HCT116 (cell line): ENCODE measurements around the gene SLC40A1.

ENCODE experiments used
- ATF3 ChIP-seq: IDR thresholded peaks from 2 replicates; pipeline ENCODE4 v1.6.1; 2012
- FOSL1 ChIP-seq: IDR thresholded peaks from 2 replicates; pipeline ENCODE4 v1.6.1; 2012; ENCODE audit warnings: low read depth
- POLR2A ChIP-seq: IDR thresholded peaks from 2 replicates; pipeline ENCODE4 v1.7.0; 2011; ENCODE audit warnings: borderline replicate concordance; ENCODE audit not compliant: insufficient read depth, insufficient read length; ENCODE audit errors: extremely low read depth
- YY1 ChIP-seq: IDR thresholded peaks from 2 replicates; pipeline ENCODE4 v1.6.1; 2011; ENCODE audit warnings: low read length, low read depth, moderate library complexity, mild to moderate bottlenecking; ENCODE audit not compliant: insufficient replicate concordance; ENCODE audit errors: extremely low read depth
- ZBTB33 ChIP-seq: IDR thresholded peaks from 2 replicates; pipeline ENCODE4 v1.6.1; 2011; ENCODE audit warnings: mild to moderate bottlenecking, low read length, moderate library complexity; ENCODE audit not compliant: insufficient replicate concordance; ENCODE audit errors: extremely low read depth

- TF ChIP-seq ATF3 (no peak), POLR2A (no peak), ZBTB33 (no peak), FOSL1 (no peak), YY1 (no peak)
These were observed 2.2 kb downstream of the SLC40A1 start for GRCh38 chr2:189578272-189578950.
